ENCODE data around the gene GJB4.

Gene GJB4

GRCh38 chr1:34740161-34740868 lies 19.2 kb upstream of the GJB4 start:
- DNase-seq (ENCODE audit: extremely low read depth, low read depth), result no peak
- no peak for TF ChIP-seq CTCF (IDR thresholded peaks at IDR 0.05; ENCODE audit: low read depth, low read length)

- DNase-seq (ENCODE audit: extremely low read depth, low read depth), result peak; percentile 4
Measured at GRCh38 chr1:34742667-34743270, 16.8 kb upstream of the GJB4 start.

GRCh38 chr1:34743775-34744174 lies 15.8 kb upstream of the GJB4 start:
- no peak for TF ChIP-seq CTCF (IDR thresholded peaks at IDR 0.05; ENCODE audit: low read depth, low read length)
- no peak for DNase-seq (ENCODE audit: extremely low read depth, low read depth)

More at GRCh38 chr1:34742667-34743270, 16.8 kb upstream of the GJB4 start:
- peak; percentile 97 for TF ChIP-seq CTCF (IDR thresholded peaks at IDR 0.05; ENCODE audit: low read depth, low read length)

- no peak for TF ChIP-seq CTCF (IDR thresholded peaks at IDR 0.05; ENCODE audit: low read depth, low read length)
- DNase-seq (ENCODE audit: extremely low read depth, low read depth), result no peak
Measured at GRCh38 chr1:34744851-34745250, 14.7 kb upstream of the GJB4 start.

GRCh38 chr1:34745666-34746065 lies 13.9 kb upstream of the GJB4 start:
- TF ChIP-seq CTCF (IDR thresholded peaks at IDR 0.05; ENCODE audit: low read depth, low read length), result no peak

GRCh38 chr1:34746101-34746500 lies 13.4 kb upstream of the GJB4 start:
- DNase-seq (ENCODE audit: extremely low read depth, low read depth), result no peak
- no peak for TF ChIP-seq CTCF (IDR thresholded peaks at IDR 0.05; ENCODE audit: low read depth, low read length)

More at GRCh38 chr1:34745666-34746065, 13.9 kb upstream of the GJB4 start:
- DNase-seq (ENCODE audit: extremely low read depth, low read depth), result no peak

All from AG09319 (cell line).